SK-N-SH treated with all-trans-retinoic acid at 6 μM for 48 hours (cell line): Measurements from ENCODE around the gene ARHGAP25.

Experiments used
- ARNTL ChIP-seq: fragments of 450-650 bp; formaldehyde crosslinking; IDR thresholded peaks from 2 replicates; pipeline ENCODE4 v1.5.0; 2020; ENCODE audit warnings: low read depth, mild to moderate bottlenecking, moderate library complexity, borderline replicate concordance
- BACH2 ChIP-seq: fragments of 250-450 bp; sonication (Bioruptor Pico); IDR thresholded peaks from 2 replicates; pipeline ENCODE4 v1.9.0; 2021; ENCODE audit warnings: mild to moderate bottlenecking, borderline replicate concordance
- CSDC2 ChIP-seq: fragments of 250-450 bp; sonication (Bioruptor Pico); IDR thresholded peaks from 2 replicates; pipeline ENCODE4 v1.5.0; 2020; ENCODE audit warnings: mild to moderate bottlenecking, moderate library complexity
- CSRNP3 ChIP-seq: fragments of 250-450 bp; sonication (Bioruptor Pico); IDR thresholded peaks from 2 replicates; pipeline ENCODE4 v1.5.1; 2021; ENCODE audit warnings: mild to moderate bottlenecking, moderate library complexity
- OSR1 ChIP-seq: fragments of 250-450 bp; sonication (Bioruptor Pico); IDR thresholded peaks from 2 replicates; pipeline ENCODE4 v1.8.0; 2022; ENCODE audit warnings: moderate library complexity, mild to moderate bottlenecking, inconsistent platforms
- PATZ1 ChIP-seq: fragments of 250-450 bp; sonication (Bioruptor Pico); IDR thresholded peaks from 2 replicates; pipeline ENCODE4 v1.8.0; 2020; ENCODE audit warnings: mild to moderate bottlenecking, moderate library complexity, borderline replicate concordance
- RARB ChIP-seq: fragments of 250-450 bp; sonication (Bioruptor Pico); IDR thresholded peaks from 2 replicates; pipeline ENCODE4 v1.8.0; 2021; ENCODE audit warnings: mild to moderate bottlenecking, moderate library complexity
- SNAI2 ChIP-seq: fragments of 250-450 bp; sonication (Bioruptor Pico); IDR thresholded peaks from 2 replicates; pipeline ENCODE4 v1.5.0; 2020; ENCODE audit warnings: mild to moderate bottlenecking, moderate library complexity
- ZC3H10 ChIP-seq: fragments of 250-450 bp; sonication (Bioruptor Pico); IDR thresholded peaks from 2 replicates; pipeline ENCODE4 v1.5.1; 2021; ENCODE audit warnings: mild to moderate bottlenecking, moderate library complexity
- ZFP3 ChIP-seq: fragments of 250-450 bp; sonication (Bioruptor Pico); IDR thresholded peaks from 2 replicates; pipeline ENCODE4 v1.5.0; 2020; ENCODE audit warnings: mild to moderate bottlenecking, moderate library complexity
- ZFP30 ChIP-seq: fragments of 450-650 bp; formaldehyde crosslinking; IDR thresholded peaks from 2 replicates; pipeline ENCODE4 v1.5.0; 2022; ENCODE audit warnings: mild to moderate bottlenecking, moderate library complexity
- ZNF565 ChIP-seq: fragments of 450-650 bp; formaldehyde crosslinking; conservative IDR thresholded peaks from 2 replicates; pipeline ENCODE4 v1.5.0; 2020; ENCODE audit warnings: low read depth, mild to moderate bottlenecking, moderate library complexity
- ZNF8 ChIP-seq: fragments of 450-650 bp; formaldehyde crosslinking; IDR thresholded peaks from 2 replicates; pipeline ENCODE4 v1.5.0; 2020; ENCODE audit warnings: mild to moderate bottlenecking, moderate library complexity
- TF ChIP-seq, protein P1 (sequence below): fragments of 250-450 bp; sonication (Bioruptor Pico); IDR thresholded peaks from 2 replicates; pipeline ENCODE4 v1.5.1; 2020; ENCODE audit warnings: low read depth, mild to moderate bottlenecking, moderate library complexity

DNA sequence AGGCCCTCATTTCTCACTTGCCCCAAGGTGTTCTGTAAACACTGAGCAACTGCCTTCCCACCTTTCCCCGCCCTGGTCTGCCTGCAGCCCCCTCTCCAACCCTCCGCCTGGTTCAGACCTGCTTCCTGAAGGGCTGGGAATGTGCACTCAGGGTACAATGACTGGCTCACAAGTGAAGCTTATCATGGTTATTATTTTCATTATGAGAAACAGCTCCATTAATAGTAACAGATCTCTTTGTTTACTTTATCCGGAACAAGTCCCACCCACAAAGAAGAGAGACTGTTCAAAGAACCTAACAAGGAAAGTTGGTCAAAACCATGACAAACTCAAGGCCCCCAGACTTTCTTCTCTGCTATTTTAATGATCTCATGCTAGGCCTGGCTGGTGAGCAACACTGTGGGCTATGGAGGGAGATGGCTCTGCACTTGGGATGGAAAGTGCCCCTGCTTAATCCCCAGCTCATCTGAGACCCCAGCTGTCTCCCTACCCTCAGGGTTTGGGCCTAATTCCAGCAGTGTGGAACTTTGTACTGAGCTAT is 36.7 kb downstream of the ARHGAP25 start:
- TF ChIP-seq RARB (CRISPR knock-in tag) (no peak), ZC3H10 (CRISPR knock-in tag) (no peak), SNAI2 (CRISPR knock-in tag) (no peak), PATZ1 (CRISPR knock-in tag) (no peak), ARNTL (CRISPR knock-in tag) (no peak), CSDC2 (CRISPR knock-in tag) (no peak), ZNF8 (CRISPR knock-in tag) (no peak), BACH2 (CRISPR knock-in tag) (no peak), OSR1 (no peak), CSRNP3 (no peak), ZNF565 (CRISPR knock-in tag) (no peak), ZFP3 (CRISPR knock-in tag) (no peak), ZFP30 (CRISPR knock-in tag) (no peak)
- TF ChIP-seq, protein P1, sequence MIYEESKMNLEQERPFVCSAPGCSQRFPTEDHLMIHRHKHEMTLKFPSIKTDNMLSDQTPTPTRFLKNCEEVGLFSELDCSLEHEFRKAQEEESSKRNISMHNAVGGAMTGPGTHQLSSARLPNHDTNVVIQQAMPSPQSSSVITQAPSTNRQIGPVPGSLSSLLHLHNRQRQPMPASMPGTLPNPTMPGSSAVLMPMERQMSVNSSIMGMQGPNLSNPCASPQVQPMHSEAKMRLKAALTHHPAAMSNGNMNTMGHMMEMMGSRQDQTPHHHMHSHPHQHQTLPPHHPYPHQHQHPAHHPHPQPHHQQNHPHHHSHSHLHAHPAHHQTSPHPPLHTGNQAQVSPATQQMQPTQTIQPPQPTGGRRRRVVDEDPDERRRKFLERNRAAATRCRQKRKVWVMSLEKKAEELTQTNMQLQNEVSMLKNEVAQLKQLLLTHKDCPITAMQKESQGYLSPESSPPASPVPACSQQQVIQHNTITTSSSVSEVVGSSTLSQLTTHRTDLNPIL (CRISPR knock-in tag) = no peak
